ENCODE results near the gene COL15A1.

GRCh38 chr9:98958271-98958984, 14.7 kb downstream of the COL15A1 start:
- TF ChIP-seq SAP30 (IDR thresholded peaks at IDR 0.05; ENCODE audit: insufficient read depth, insufficient replicate concordance, low read length) (no peak), TBP (IDR thresholded peaks at IDR 0.05; ENCODE audit: low read depth, low read length) (no peak), BRCA1 (IDR thresholded peaks at IDR 0.05; ENCODE audit: low read depth, low read length) (no peak), SIN3A (conservative IDR thresholded peaks at IDR 0.05 in 1 of 2, IDR thresholded peaks at IDR 0.05 in 1 of 2; ENCODE audit: low read depth in 1 of 2, low read length in 2 of 2) (no peak), EZH2 (IDR thresholded peaks at IDR 0.05; ENCODE audit: low read depth, low read length, severe bottlenecking) (no peak)

Measured in H1 (cell line).